Endothelial cell of umbilical vein (primary cell): ENCODE measurements around the gene MIGA1.

ENCODE experiments used
- JUN ChIP-seq: IDR thresholded peaks from 2 replicates; pipeline ENCODE4 v1.6.1; 2011; ENCODE audit warnings: borderline replicate concordance, low read depth; ENCODE audit not compliant: insufficient read length, insufficient read depth
- MYC ChIP-seq: IDR thresholded peaks from one replicate; pipeline ENCODE4 v1.6.1; 2011; ENCODE audit warnings: mild to moderate bottlenecking, low read depth, low read length
- POLR2A ChIP-seq: IDR thresholded peaks from 2 replicates; pipeline ENCODE4 v1.6.1; 2012; ENCODE audit warnings: low read depth, mild to moderate bottlenecking, control low read depth, low read length
- POLR2AphosphoS5 ChIP-seq: IDR thresholded peaks from 2 replicates; pipeline ENCODE4 v1.6.1; 2012; ENCODE audit warnings: low read depth, mild to moderate bottlenecking, control low read depth, low read length, moderate library complexity; ENCODE audit not compliant: insufficient read depth
- TF ChIP-seq, protein P1 (sequence below), 2 donors: IDR thresholded peaks; 1 replicate in 1 of 2; 2 replicates in 1 of 2; pipeline ENCODE4 v1.5.1; 2011; ENCODE audit warnings: low read length in 2 of 2, mild to moderate bottlenecking in 2 of 2, moderate library complexity in 2 of 2, control low read depth in 1 of 2, inconsistent platforms in 1 of 2, low read depth in 1 of 2; ENCODE audit not compliant: insufficient read depth in 1 of 2; ENCODE audit errors: extremely low read depth in 1 of 2

DNA sequence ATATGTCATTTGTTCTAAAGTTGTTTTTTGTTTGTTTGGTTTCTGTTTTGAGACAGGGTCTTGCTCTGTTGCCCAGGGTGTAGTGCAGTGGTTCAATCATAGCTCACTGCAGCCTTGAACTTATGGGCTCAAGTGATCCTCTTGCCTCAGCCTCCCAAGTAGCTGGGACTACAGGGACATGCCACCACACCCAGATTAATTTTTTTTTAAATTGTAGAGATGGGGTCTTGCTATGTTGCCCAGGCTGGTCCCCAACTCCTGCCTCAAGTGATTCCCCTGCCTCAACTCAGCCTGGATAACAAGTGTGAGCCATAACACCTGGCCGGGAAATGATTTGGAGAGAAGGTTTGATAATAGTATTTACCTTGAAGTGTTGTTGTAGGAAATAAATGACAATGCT lies 127.2 kb downstream of the MIGA1 start:
- no peak for TF ChIP-seq POLR2A
- TF ChIP-seq, protein P1, sequence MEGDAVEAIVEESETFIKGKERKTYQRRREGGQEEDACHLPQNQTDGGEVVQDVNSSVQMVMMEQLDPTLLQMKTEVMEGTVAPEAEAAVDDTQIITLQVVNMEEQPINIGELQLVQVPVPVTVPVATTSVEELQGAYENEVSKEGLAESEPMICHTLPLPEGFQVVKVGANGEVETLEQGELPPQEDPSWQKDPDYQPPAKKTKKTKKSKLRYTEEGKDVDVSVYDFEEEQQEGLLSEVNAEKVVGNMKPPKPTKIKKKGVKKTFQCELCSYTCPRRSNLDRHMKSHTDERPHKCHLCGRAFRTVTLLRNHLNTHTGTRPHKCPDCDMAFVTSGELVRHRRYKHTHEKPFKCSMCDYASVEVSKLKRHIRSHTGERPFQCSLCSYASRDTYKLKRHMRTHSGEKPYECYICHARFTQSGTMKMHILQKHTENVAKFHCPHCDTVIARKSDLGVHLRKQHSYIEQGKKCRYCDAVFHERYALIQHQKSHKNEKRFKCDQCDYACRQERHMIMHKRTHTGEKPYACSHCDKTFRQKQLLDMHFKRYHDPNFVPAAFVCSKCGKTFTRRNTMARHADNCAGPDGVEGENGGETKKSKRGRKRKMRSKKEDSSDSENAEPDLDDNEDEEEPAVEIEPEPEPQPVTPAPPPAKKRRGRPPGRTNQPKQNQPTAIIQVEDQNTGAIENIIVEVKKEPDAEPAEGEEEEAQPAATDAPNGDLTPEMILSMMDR (IDR thresholded peaks at IDR 0.05; ENCODE audit: extremely low read depth in 1 of 2, insufficient read depth in 1 of 2, low read depth in 1 of 2, low read length in 2 of 2), result no peak
- TF ChIP-seq POLR2AphosphoS5, result no peak
- TF ChIP-seq MYC, result no peak
- TF ChIP-seq JUN, result no peak
